Loucy (cell line): ENCODE measurements around the gene CUEDC1.

Experiments used
- H2AFZ ChIP-seq: fragments of 200-600 bp; sonication (generic); 2 replicates; pipeline ENCODE4 v1.6.0; 2016; ENCODE audit warnings: antibody characterized with exemption, mild to moderate bottlenecking, low read length, moderate library complexity
- H3F3A ChIP-seq: fragments of 200-600 bp; 2 replicates; pipeline ENCODE4 v1.6.0; 2016; ENCODE audit warnings: antibody characterized with exemption, low read depth, mild to moderate bottlenecking
- H3K27me3 ChIP-seq: fragments of 200-600 bp; sonication (generic); 2 replicates; pipeline ENCODE4 v1.6.1; 2014; ENCODE audit warnings: low read length, mild to moderate bottlenecking; ENCODE audit not compliant: insufficient read depth, poor library complexity, severe bottlenecking
- H3K36me3 ChIP-seq: fragments of 200-600 bp; sonication (generic); 2 replicates; pipeline ENCODE4 v1.6.1; 2016; ENCODE audit warnings: low read length; ENCODE audit not compliant: insufficient read depth
- H3K4me1 ChIP-seq: fragments of 200-600 bp; sonication (generic); 2 replicates; pipeline ENCODE4 v1.5.1; 2014; ENCODE audit warnings: low read length, mild to moderate bottlenecking; ENCODE audit not compliant: insufficient read depth, poor library complexity, severe bottlenecking
- H3K4me2 ChIP-seq: fragments of 200-600 bp; sonication (generic); 2 replicates; pipeline ENCODE4 v1.6.0; 2014; ENCODE audit warnings: antibody characterized with exemption, low read length, low read depth, mild to moderate bottlenecking; ENCODE audit not compliant: poor library complexity, severe bottlenecking
- H3K4me3 ChIP-seq: fragments of 200-600 bp; sonication (generic); 2 replicates; pipeline ENCODE4 v1.5.1; 2014; ENCODE audit warnings: low read length, mild to moderate bottlenecking, mixed read lengths; ENCODE audit not compliant: poor library complexity, severe bottlenecking
- H3K79me2 ChIP-seq: fragments of 200-600 bp; sonication (generic); 2 replicates; pipeline ENCODE4 v1.6.1; 2014; ENCODE audit warnings: low read length; ENCODE audit not compliant: insufficient read depth
- H3K9ac ChIP-seq: fragments of 200-600 bp; sonication (generic); 2 replicates; pipeline ENCODE4 v1.6.0; 2014; ENCODE audit warnings: mild to moderate bottlenecking, low read depth, low read length, moderate library complexity; ENCODE audit not compliant: poor library complexity, severe bottlenecking
- H3K9me2 ChIP-seq: fragments of 200-600 bp; sonication (generic); replicated peaks from 2 replicates; pipeline ENCODE4 v1.6.1; 2016; ENCODE audit warnings: low read depth, low read length, mixed read lengths
- H3K9me3 ChIP-seq: fragments of 200-600 bp; sonication (generic); 2 replicates; pipeline ENCODE4 v1.6.1; 2014; ENCODE audit warnings: mild to moderate bottlenecking, antibody characterized with exemption, low read length, low read depth; ENCODE audit not compliant: insufficient read depth
- H4K20me1 ChIP-seq: fragments of 200-600 bp; sonication (generic); 2 replicates; pipeline ENCODE4 v1.6.0; 2014; ENCODE audit warnings: antibody characterized with exemption, low read length, mild to moderate bottlenecking; ENCODE audit not compliant: insufficient read depth, poor library complexity, severe bottlenecking
- CTCF ChIP-seq: fragments of 200-600 bp; sonication (generic); conservative IDR thresholded peaks from 2 replicates; pipeline ENCODE4 v1.5.1; 2014; ENCODE audit warnings: mild to moderate bottlenecking, antibody characterized with exemption, low read length
- EZH2phosphoT487 ChIP-seq: fragments of 200-600 bp; IDR thresholded peaks from 2 replicates; pipeline ENCODE4 v1.6.1; 2018; ENCODE audit warnings: antibody characterized with exemption, mild to moderate bottlenecking, moderate library complexity, borderline replicate concordance

Gene CUEDC1

DNA sequence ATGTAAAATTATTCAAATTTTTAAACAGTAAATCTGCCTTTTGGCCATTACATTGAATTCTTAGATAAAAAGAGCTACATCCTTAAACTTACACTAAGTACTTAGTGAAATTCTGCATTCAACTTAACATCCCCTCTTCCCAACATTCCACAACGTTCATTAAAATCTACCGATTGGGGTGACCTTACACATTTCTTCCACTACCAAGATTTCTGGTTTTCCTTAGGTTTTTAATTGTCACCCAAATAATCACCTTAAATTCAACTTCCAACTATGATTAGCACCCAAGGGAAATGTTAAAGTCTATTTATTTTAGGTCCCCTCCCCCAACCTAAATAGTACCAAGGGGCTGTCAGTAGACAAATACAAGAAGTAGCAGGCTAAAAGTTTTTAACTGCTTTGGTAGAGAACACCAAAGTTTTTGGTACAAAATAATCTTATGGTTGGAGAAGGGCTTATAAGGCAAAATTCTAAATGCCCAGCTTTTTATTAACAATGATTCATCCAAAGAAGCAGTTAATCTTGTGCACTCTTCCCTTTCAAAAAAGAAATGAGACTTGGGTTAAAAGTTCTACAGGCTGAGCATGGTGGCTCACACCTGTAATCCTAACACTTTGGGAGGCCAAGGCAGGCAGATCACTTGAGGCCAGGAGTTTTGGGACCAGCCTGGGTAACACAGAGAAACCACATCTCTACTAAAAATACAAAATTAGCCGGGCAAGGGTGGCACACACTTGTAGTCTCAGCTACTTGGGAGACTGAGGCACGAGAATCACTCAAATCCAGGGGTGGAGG is 47.1 kb upstream of the CUEDC1 start:
- peaks cover 75% of the 10 kb centered on the region for H3K36me3 ChIP-seq

DNA sequence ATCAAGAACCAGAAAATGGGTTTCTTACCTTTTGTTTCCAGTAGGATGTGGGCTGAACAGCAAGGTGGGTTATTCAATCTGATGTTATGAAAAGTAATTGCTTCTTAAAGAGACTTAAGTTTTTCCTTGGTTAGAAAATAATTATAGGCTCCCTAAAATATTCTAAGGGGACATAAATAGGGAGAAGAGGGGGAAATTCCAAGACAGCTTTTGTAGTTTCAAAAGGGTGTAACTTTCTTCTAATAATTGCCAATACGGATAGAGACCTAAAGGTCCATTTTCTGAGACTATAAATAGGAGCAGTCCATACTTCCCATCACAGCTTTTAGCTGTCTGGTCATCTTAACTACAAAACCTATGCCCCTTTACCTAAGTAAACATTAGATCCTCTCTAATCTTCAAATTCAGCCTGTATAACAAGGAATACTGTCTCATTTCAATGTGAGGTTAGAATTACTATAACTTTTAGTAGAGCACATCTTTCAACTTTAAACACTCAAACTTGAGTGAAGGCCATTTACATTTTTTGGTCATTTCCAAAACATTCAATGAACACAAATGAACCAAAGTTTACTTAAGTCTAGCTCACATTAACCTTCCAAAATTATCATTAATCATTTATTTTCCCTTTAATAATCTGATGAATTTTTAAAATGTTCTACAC is 46.4 kb upstream of the CUEDC1 start:
- H4K20me1 ChIP-seq: peaks cover 75% of the 10 kb centered on the region
- H3K79me2 ChIP-seq: peaks cover 82% of the 10 kb centered on the region
- peaks cover 52% of the 10 kb centered on the region for H3K4me1 ChIP-seq
- H3F3A ChIP-seq: peaks cover 23% of the 10 kb centered on the region
- peaks cover 2% of the 10 kb centered on the region for H3K27me3 ChIP-seq
- peak overlapping the region; percentile 89 for H3K4me3 ChIP-seq
- peak overlapping the region; percentile 98 for H3K4me2 ChIP-seq
- H3K9me3 ChIP-seq: no peaks in the 10 kb centered on the region
- H3K36me3 ChIP-seq: peaks cover 77% of the 10 kb centered on the region
- H3K9me2 ChIP-seq: no peaks in the 10 kb centered on the region
- no peak overlapping the region for H2AFZ ChIP-seq
- peak overlapping the region; percentile 100 for H3K9ac ChIP-seq
- TF ChIP-seq EZH2phosphoT487: no peak
- TF ChIP-seq CTCF: no peak

More for the DNA sequence above, 47.1 kb upstream of the CUEDC1 start:
- H3K4me2 ChIP-seq: peak overlapping the region; percentile 98
- H3F3A ChIP-seq: peaks cover 23% of the 10 kb centered on the region
- peaks cover 6% of the 10 kb centered on the region for H3K27me3 ChIP-seq
- H3K4me3 ChIP-seq: peak overlapping the region; percentile 89
- H4K20me1 ChIP-seq: peaks cover 79% of the 10 kb centered on the region
- TF ChIP-seq CTCF (no peak), EZH2phosphoT487 (no peak)
- no peak overlapping the region for H2AFZ ChIP-seq
- peaks cover 52% of the 10 kb centered on the region for H3K4me1 ChIP-seq
- H3K79me2 ChIP-seq: peaks cover 86% of the 10 kb centered on the region
- no peaks in the 10 kb centered on the region for H3K9me2 ChIP-seq
- H3K9me3 ChIP-seq: no peaks in the 10 kb centered on the region
- H3K9ac ChIP-seq: peak overlapping the region; percentile 100

DNA sequence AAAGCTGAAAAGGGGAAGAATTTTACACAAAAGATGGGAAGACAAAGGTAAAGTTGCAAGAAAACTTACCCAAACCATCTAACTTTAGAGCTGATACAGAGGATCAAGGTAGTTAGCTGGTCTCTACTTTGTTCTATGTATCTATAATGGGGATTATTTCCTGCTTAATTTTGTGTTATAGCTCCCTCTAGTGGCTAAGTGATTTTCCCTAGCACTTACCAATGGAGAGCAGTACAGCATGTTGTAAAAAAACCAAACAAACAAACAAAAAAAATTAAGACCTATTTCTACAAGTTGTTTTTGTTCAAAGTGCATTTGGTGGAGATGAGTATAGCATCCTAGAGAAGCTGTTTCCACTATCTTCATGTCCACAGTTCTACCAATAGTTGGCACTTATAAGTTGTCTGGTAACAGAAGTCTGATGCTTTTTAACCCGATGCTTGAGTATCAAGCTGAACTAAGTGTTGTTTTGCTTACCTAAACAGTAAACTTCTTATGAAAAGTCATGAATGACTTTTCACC is 44.3 kb upstream of the CUEDC1 start:
- Histone ChIP-seq H3K9me2 (no peaks in the 10 kb centered on the region), H3K79me2 (peaks cover 61% of the 10 kb centered on the region), H2AFZ (no peak overlapping the region), H4K20me1 (peaks cover 54% of the 10 kb centered on the region), H3K27me3 (no peaks in the 10 kb centered on the region), H3K9me3 (no peaks in the 10 kb centered on the region), H3K4me3 (no peak overlapping the region), H3K4me1 (peaks cover 40% of the 10 kb centered on the region), H3K36me3 (peaks cover 61% of the 10 kb centered on the region), H3K4me2 (peak overlapping the region; percentile 98), H3K9ac (no peak overlapping the region), H3F3A (peaks cover 23% of the 10 kb centered on the region)
- TF ChIP-seq EZH2phosphoT487: no peak
- peak; percentile 97 for TF ChIP-seq CTCF
